Osteoblast (primary cell): ENCODE data around the gene CADPS. TPM values are rescaled to one million over a fixed set of nuclear protein-coding genes. Genes with fewer than 3 reads are reported as not detected.

Experiments
- DNase-seq: peaks from one replicate; pipeline ENCODE4 v3.0.0; 2011; ENCODE audit warnings: low spot score, mixed read lengths; ENCODE audit not compliant: insufficient read length; ENCODE audit errors: missing footprints
- H2AFZ ChIP-seq: 2 replicates; pipeline ENCODE4 v1.6.0; 2011; ENCODE audit warnings: mild to moderate bottlenecking, low read length
- H3K27ac ChIP-seq: 2 replicates; pipeline ENCODE4 v1.5.1; 2011; ENCODE audit warnings: mild to moderate bottlenecking, low read depth, low read length, moderate library complexity
- H3K27me3 ChIP-seq: 2 replicates; pipeline ENCODE4 v1.6.0; 2012; ENCODE audit warnings: mild to moderate bottlenecking, control low read depth, inconsistent platforms, low read length, moderate library complexity; ENCODE audit not compliant: insufficient read depth
- H3K36me3 ChIP-seq: 2 replicates; pipeline ENCODE4 v1.5.1; 2011; ENCODE audit warnings: mild to moderate bottlenecking, low read length, control low read depth, moderate library complexity; ENCODE audit not compliant: insufficient read depth
- H3K4me1 ChIP-seq: 2 replicates; pipeline ENCODE4 v1.5.1; 2011; ENCODE audit warnings: mild to moderate bottlenecking, low read length, control low read depth, moderate library complexity; ENCODE audit not compliant: insufficient read depth
- H3K4me2 ChIP-seq: 2 replicates; pipeline ENCODE4 v1.6.0; 2011; ENCODE audit warnings: mild to moderate bottlenecking, low read length; ENCODE audit not compliant: insufficient read depth
- H3K4me3 ChIP-seq: fragments of 200-600 bp; sonication (generic); 3 replicates; pipeline ENCODE4 v1.5.1; 2012; ENCODE audit warnings: mild to moderate bottlenecking, low read length, inconsistent platforms; ENCODE audit not compliant: insufficient read depth
- H3K79me2 ChIP-seq: 2 replicates; pipeline ENCODE4 v1.6.0; 2012; ENCODE audit warnings: mild to moderate bottlenecking, low read length, control low read depth, inconsistent platforms; ENCODE audit not compliant: insufficient read depth
- H3K9me3 ChIP-seq: 2 replicates; pipeline ENCODE4 v1.5.1; 2011; ENCODE audit warnings: low read depth, low read length, control low read depth
- H4K20me1 ChIP-seq: 2 replicates; pipeline ENCODE4 v1.6.0; 2012; ENCODE audit warnings: mild to moderate bottlenecking, low read length, control low read depth; ENCODE audit not compliant: insufficient read depth
- total RNA-seq: library from RNA; depleted of rRNA; stranded (reverse); fragments of >200 nt; gene quantifications from 2 replicates; pipeline ENCODE4 v1.2.3, GENCODE V29; 2012
- TF ChIP-seq, protein P1 (sequence below): IDR thresholded peaks from 2 replicates; pipeline ENCODE4 v1.5.1; 2011; ENCODE audit warnings: mild to moderate bottlenecking, low read depth, low read length, moderate library complexity; ENCODE audit errors: extremely low read depth

CADPS gene
- total RNA-seq, 1 donor: not detected

DNA sequence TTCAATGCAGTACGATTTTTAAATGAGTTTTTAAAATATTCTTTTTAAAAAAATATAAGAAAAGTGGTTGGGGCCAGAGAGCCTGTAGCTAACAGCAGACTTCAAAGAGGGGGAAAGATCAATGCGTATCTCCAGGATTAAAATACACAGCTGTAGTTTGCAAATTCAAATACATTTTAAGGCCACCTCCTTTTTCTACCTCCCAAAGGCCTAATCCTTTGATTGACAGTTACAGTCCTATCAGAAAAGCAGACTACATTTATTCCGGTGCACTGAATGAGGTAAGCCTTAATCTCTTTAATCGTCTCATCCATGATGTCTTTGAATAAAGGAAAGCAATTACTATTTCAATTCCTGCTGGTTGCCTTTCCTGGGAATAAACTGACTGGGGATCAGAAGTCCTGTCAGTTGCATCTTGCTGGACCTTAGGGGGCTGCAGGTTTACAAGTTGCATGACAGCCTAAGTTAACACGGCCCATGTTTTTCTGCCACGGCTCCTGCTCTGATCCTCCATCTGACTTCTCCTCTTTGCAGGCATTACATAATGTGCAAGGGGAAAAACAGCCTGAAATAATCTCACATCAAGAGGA, 51.7 kb downstream of the CADPS start:
- no peak overlapping the region for H2AFZ ChIP-seq
- H3K9me3 ChIP-seq: no peaks in the 10 kb centered on the region
- H3K27ac ChIP-seq: no peak overlapping the region
- TF ChIP-seq, protein P1, sequence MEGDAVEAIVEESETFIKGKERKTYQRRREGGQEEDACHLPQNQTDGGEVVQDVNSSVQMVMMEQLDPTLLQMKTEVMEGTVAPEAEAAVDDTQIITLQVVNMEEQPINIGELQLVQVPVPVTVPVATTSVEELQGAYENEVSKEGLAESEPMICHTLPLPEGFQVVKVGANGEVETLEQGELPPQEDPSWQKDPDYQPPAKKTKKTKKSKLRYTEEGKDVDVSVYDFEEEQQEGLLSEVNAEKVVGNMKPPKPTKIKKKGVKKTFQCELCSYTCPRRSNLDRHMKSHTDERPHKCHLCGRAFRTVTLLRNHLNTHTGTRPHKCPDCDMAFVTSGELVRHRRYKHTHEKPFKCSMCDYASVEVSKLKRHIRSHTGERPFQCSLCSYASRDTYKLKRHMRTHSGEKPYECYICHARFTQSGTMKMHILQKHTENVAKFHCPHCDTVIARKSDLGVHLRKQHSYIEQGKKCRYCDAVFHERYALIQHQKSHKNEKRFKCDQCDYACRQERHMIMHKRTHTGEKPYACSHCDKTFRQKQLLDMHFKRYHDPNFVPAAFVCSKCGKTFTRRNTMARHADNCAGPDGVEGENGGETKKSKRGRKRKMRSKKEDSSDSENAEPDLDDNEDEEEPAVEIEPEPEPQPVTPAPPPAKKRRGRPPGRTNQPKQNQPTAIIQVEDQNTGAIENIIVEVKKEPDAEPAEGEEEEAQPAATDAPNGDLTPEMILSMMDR: no peak
- no peaks in the 10 kb centered on the region for H3K27me3 ChIP-seq
- no peaks in the 10 kb centered on the region for H3K4me1 ChIP-seq
- no peak overlapping the region for H3K4me2 ChIP-seq
- no peaks in the 10 kb centered on the region for H4K20me1 ChIP-seq
- DNase-seq: no peak
- H3K4me3 ChIP-seq: no peak overlapping the region
- no peaks in the 10 kb centered on the region for H3K36me3 ChIP-seq
- H3K79me2 ChIP-seq: no peaks in the 10 kb centered on the region

GRCh38 chr3:62822905-62823304, 52.3 kb downstream of the CADPS start:
- no peak overlapping the region for H3K27ac ChIP-seq
- H3K9me3 ChIP-seq: no peaks in the 10 kb centered on the region
- no peak overlapping the region for H3K4me3 ChIP-seq
- no peaks in the 10 kb centered on the region for H4K20me1 ChIP-seq
- no peak overlapping the region for H2AFZ ChIP-seq
- H3K36me3 ChIP-seq: no peaks in the 10 kb centered on the region
- no peaks in the 10 kb centered on the region for H3K79me2 ChIP-seq
- no peak overlapping the region for H3K4me2 ChIP-seq
- no peaks in the 10 kb centered on the region for H3K27me3 ChIP-seq
- DNase-seq: no peak
- TF ChIP-seq, protein P1: no peak
- H3K4me1 ChIP-seq: no peaks in the 10 kb centered on the region

DNA sequence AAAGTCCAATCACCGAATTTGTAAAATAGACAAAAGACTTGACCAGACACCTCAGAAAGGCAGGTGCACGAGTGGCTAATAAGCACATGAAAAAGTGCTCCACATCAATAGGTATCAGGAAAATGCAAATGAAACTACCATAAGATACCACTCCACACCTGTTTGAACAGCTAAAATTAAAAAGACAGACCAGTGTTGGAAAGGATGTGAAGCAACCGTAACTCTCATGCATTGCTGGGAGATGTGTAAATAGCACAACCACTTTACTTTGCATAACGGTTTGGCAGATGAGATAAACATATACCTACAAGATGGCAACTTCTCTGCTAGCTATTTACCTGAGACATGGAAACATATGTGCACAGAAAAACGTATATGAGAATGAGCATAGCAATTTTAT, 56.9 kb downstream of the CADPS start:
- no peak overlapping the region for H3K4me3 ChIP-seq
- TF ChIP-seq, protein P1: no peak
- H3K36me3 ChIP-seq: no peaks in the 10 kb centered on the region
- no peak overlapping the region for H3K4me2 ChIP-seq
- no peak overlapping the region for H2AFZ ChIP-seq
- no peaks in the 10 kb centered on the region for H3K27me3 ChIP-seq
- no peaks in the 10 kb centered on the region for H3K9me3 ChIP-seq
- H3K27ac ChIP-seq: no peak overlapping the region
- H3K79me2 ChIP-seq: no peaks in the 10 kb centered on the region
- H3K4me1 ChIP-seq: no peaks in the 10 kb centered on the region
- no peak for DNase-seq
- no peaks in the 10 kb centered on the region for H4K20me1 ChIP-seq

- Histone ChIP-seq H3K9me3 (no peaks in the 10 kb centered on the region), H3K36me3 (no peaks in the 10 kb centered on the region), H3K4me3 (no peak overlapping the region), H4K20me1 (no peaks in the 10 kb centered on the region), H3K27me3 (no peaks in the 10 kb centered on the region), H3K4me2 (no peak overlapping the region), H3K79me2 (no peaks in the 10 kb centered on the region), H2AFZ (no peak overlapping the region), H3K4me1 (no peaks in the 10 kb centered on the region), H3K27ac (no peak overlapping the region)
- no peak for DNase-seq
- TF ChIP-seq, protein P1: no peak
Measured at GRCh38 chr3:62817678-62818077, 57.5 kb downstream of the CADPS start.
